Natural killer cell (primary cell): ENCODE data around the gene LRRC43. TPM values are rescaled to one million over a fixed set of nuclear protein-coding genes. Genes with fewer than 3 reads are reported as not detected.

Experiments
- ATAC-seq, 3 donors: fragments of 150-1000 bp in 2 of 3; fragments of 200-7000 bp in 1 of 3; cut with Tn5 transposase; 1 replicate in 1 of 3; 2 replicates in 2 of 3; pipeline ENCODE4 v1.10.0; 2021; ENCODE audit warnings: mild to moderate bottlenecking in 2 of 3, moderate library complexity in 2 of 3
- DNase-seq, 2 donors: peaks; one replicate each; pipeline versions ENCODE4 v3.0.0 to v3.0.0-alpha.2; 2013 to 2021; ENCODE audit warnings: mixed read lengths in 1 of 2
- H3K27ac ChIP-seq: one replicate; pipeline ENCODE4 v1.5.1; 2013; ENCODE audit warnings: mild to moderate bottlenecking, low read length
- H3K27me3 ChIP-seq: one replicate; pipeline ENCODE4 v1.6.1; 2013; ENCODE audit warnings: low read length; ENCODE audit not compliant: control insufficient read depth, insufficient read depth
- H3K36me3 ChIP-seq: one replicate; pipeline ENCODE4 v1.6.1; 2013; ENCODE audit warnings: low read length; ENCODE audit not compliant: control insufficient read depth, insufficient read depth
- H3K4me1 ChIP-seq: one replicate; pipeline ENCODE4 v1.6.1; 2013; ENCODE audit warnings: low read length; ENCODE audit not compliant: control insufficient read depth, insufficient read depth
- H3K4me3 ChIP-seq: one replicate; pipeline ENCODE4 v1.5.1; 2013; ENCODE audit warnings: low read length
- H3K9me3 ChIP-seq: one replicate; pipeline ENCODE4 v1.6.1; 2013; ENCODE audit warnings: low read length; ENCODE audit not compliant: control insufficient read depth, insufficient read depth
- H3K27ac Mint-ChIP-seq, 2 donors: one replicate each; pipeline ENCODE4 v1.8.0; 2022; ENCODE audit warnings: mild to moderate bottlenecking in 2 of 2, mixed read lengths in 2 of 2, moderate library complexity in 1 of 2
- H3K27me3 Mint-ChIP-seq, 2 donors: one replicate each; pipeline ENCODE4 v1.8.0; 2022; ENCODE audit warnings: low read depth in 2 of 2, mixed read lengths in 2 of 2
- H3K36me3 Mint-ChIP-seq: one replicate; pipeline ENCODE4 v1.8.0; 2022; ENCODE audit warnings: mixed read lengths
- H3K4me1 Mint-ChIP-seq, 2 donors: one replicate each; pipeline ENCODE4 v1.8.0; 2022; ENCODE audit warnings: mixed read lengths in 2 of 2
- H3K4me3 Mint-ChIP-seq: one replicate; pipeline ENCODE4 v1.8.0; 2022; ENCODE audit warnings: mild to moderate bottlenecking, moderate library complexity, mixed read lengths
- H3K9me3 Mint-ChIP-seq, 2 donors: one replicate each; pipeline ENCODE4 v1.8.0; 2022; ENCODE audit warnings: mixed read lengths in 2 of 2
- WGBS: methylation state at CpG from one replicate; pipeline ENCODE4 v1.1.7; 2013; ENCODE audit warnings: missing lambda C conversion rate; ENCODE audit not compliant: insufficient coverage; 5-methylcytosine and 5-hydroxymethylcytosine counted together
- intact Hi-C: fragments of 100-400 bp; cut with micrococcal nuclease; formaldehyde crosslinking; loops from one replicate; pipeline ENCODE4 v1.14.2; 2022
- total RNA-seq, 4 donors: library from RNA; stranded (reverse); fragments of 120-200 nt in 1 of 4; gene quantifications; one replicate each; pipeline versions ENCODE4 v1.2.3 to v1.2.4, GENCODE V29; 2013 to 2022
- TF ChIP-seq, protein P1 (sequence below): fragments of 200-600 bp; IDR thresholded peaks from one replicate; pipeline ENCODE4 v1.8.0; 2022; ENCODE audit warnings: antibody characterized with exemption

The LRRC43 gene
- total RNA-seq, 3 donors from 2014 or later (not counting 1 experiment from before 2014, with no cell fraction given): 5.0 to 18.5 (median 8.5) TPM

DNA sequence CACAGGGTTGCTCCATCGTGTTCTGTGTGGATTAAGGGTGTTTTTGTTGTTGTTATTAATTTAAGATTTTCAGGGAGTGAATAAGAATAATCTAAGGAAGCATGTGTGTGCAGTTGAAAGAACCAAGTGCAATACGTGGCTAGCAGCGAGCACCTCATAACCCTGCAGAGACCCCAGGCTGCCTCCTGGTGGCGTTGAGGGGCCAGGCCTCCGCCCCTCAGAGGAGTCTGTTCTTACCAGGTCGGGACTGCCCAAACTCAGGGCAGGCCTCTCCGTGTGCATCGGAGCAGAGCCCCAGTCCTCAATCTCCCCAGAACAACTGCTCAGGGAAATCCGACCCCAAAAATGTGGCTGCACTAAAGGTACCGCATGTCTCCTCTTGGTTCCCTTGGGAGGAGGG, 45.7 kb upstream of the LRRC43 start:
- no peak overlapping the region for H3K4me3 Mint-ChIP-seq
- Histone ChIP-seq H3K36me3 (peaks cover 56% of the 10 kb centered on the region), H3K4me3 (no peak overlapping the region), H3K4me1 (no peaks in the 10 kb centered on the region), H3K27me3 (no peaks in the 10 kb centered on the region), H3K27ac (no peak overlapping the region), H3K9me3 (no peaks in the 10 kb centered on the region)
- H3K4me1 Mint-ChIP-seq: peaks cover 0 to 6% of the 10 kb centered on the region in 2 donors
- H3K27me3 Mint-ChIP-seq: no peaks in the 10 kb centered on the region
- no peak overlapping the region for H3K27ac Mint-ChIP-seq
- H3K36me3 Mint-ChIP-seq: no peaks in the 10 kb centered on the region
- DNase-seq (no peak), ATAC-seq (no peak)
- WGBS: 96% methylated on average over 10 of the region's 10 CpGs
- intact Hi-C loops: no loop called here
- no peaks in the 10 kb centered on the region for H3K9me3 Mint-ChIP-seq
- TF ChIP-seq, protein P1, sequence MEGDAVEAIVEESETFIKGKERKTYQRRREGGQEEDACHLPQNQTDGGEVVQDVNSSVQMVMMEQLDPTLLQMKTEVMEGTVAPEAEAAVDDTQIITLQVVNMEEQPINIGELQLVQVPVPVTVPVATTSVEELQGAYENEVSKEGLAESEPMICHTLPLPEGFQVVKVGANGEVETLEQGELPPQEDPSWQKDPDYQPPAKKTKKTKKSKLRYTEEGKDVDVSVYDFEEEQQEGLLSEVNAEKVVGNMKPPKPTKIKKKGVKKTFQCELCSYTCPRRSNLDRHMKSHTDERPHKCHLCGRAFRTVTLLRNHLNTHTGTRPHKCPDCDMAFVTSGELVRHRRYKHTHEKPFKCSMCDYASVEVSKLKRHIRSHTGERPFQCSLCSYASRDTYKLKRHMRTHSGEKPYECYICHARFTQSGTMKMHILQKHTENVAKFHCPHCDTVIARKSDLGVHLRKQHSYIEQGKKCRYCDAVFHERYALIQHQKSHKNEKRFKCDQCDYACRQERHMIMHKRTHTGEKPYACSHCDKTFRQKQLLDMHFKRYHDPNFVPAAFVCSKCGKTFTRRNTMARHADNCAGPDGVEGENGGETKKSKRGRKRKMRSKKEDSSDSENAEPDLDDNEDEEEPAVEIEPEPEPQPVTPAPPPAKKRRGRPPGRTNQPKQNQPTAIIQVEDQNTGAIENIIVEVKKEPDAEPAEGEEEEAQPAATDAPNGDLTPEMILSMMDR: no peak

DNA sequence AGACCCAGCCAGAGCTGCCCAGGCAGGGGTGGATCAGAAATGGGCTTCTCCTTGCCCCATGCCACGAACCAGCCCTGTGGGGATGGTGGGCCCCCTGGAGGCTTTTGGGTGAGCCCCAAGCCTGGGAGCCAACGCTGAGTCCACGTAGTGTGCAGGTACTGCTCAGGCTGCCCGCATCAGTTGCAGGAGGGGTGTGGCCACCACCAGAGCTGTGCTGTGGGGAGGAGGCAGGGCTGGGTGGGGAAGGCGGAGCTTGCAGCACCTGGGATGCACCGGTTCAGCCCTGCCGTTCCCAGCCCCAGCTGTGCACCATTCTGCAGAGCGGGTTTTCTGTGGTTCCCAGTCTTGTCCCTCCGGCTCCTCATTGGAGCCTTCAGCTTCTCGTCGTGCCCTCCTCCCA, 45.2 kb upstream of the LRRC43 start:
- intact Hi-C loops: no loop called here
- no peaks in the 10 kb centered on the region for H3K36me3 Mint-ChIP-seq
- DNase-seq (no peak), ATAC-seq (peak in 1 of 3 donors; percentile 14)
- H3K4me1 Mint-ChIP-seq: peaks cover 0 to 6% of the 10 kb centered on the region in 2 donors
- TF ChIP-seq, protein P1: no peak
- no peaks in the 10 kb centered on the region for H3K27me3 ChIP-seq
- no peak overlapping the region for H3K4me3 ChIP-seq
- H3K4me1 ChIP-seq: no peaks in the 10 kb centered on the region
- H3K9me3 ChIP-seq: no peaks in the 10 kb centered on the region
- H3K27ac ChIP-seq: no peak overlapping the region
- no peaks in the 10 kb centered on the region for H3K27me3 Mint-ChIP-seq
- H3K4me3 Mint-ChIP-seq: no peak overlapping the region
- 88% methylated on average over 11 of the region's 11 CpGs for WGBS
- no peaks in the 10 kb centered on the region for H3K9me3 Mint-ChIP-seq
- H3K27ac Mint-ChIP-seq: no peak overlapping the region
- H3K36me3 ChIP-seq: peaks cover 56% of the 10 kb centered on the region

DNA sequence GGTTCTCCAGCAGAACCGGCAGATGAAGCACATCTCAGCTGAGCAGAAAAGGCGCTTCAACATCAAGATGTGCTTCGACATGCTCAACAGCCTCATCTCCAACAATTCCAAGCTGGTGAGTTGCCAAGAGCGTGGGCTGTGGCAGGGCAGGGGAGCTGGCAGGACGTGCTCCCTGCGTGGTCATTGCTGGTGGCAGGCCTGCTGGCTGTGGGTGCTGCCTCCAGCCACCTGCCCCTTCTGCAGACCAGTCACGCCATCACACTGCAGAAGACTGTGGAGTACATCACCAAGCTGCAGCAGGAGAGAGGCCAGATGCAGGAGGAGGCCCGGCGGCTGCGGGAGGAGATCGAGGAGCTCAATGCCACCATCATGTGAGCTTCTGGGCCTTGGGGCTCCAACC, 44.7 kb upstream of the LRRC43 start:
- Histone ChIP-seq H3K9me3 (no peaks in the 10 kb centered on the region), H3K4me1 (no peaks in the 10 kb centered on the region), H3K27me3 (no peaks in the 10 kb centered on the region), H3K27ac (no peak overlapping the region), H3K4me3 (no peak overlapping the region), H3K36me3 (peaks cover 56% of the 10 kb centered on the region)
- DNase-seq (no peak), ATAC-seq (no peak)
- 97% methylated on average over 11 of the region's 11 CpGs for WGBS
- Mint-ChIP-seq H3K36me3 (no peaks in the 10 kb centered on the region), H3K9me3 (no peaks in the 10 kb centered on the region), H3K4me3 (no peak overlapping the region), H3K4me1 (peaks cover 0 to 6% of the 10 kb centered on the region in 2 donors), H3K27me3 (no peaks in the 10 kb centered on the region), H3K27ac (no peak overlapping the region)
- TF ChIP-seq, protein P1: no peak
- intact Hi-C loops: no loop called here

DNA sequence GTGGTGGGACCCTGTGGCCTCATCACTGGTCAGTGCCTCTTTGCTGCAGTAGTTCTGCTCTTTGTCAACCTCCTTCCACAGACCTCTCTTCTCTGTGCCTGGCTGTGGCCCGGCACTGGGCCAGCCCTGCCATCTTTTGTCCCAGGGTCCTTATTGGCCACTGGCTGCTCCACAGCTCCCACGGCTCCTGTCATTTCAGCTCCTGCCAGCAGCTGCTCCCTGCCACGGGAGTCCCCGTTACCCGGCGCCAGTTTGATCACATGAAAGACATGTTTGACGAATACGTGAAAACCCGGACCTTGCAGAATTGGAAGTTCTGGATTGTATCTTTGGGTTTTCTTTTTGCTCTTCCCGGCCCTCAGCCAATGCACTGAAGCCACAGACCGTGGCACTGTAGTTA, 44.3 kb upstream of the LRRC43 start:
- no peaks in the 10 kb centered on the region for H3K36me3 Mint-ChIP-seq
- no peak for DNase-seq
- H3K27ac ChIP-seq: no peak overlapping the region
- peaks cover 0 to 3% of the 10 kb centered on the region in 2 donors for H3K4me1 Mint-ChIP-seq
- H3K4me3 ChIP-seq: no peak overlapping the region
- no peaks in the 10 kb centered on the region for H3K27me3 Mint-ChIP-seq
- H3K36me3 ChIP-seq: peaks cover 57% of the 10 kb centered on the region
- H3K4me1 ChIP-seq: no peaks in the 10 kb centered on the region
- H3K9me3 Mint-ChIP-seq: no peaks in the 10 kb centered on the region
- TF ChIP-seq, protein P1: no peak
- no peaks in the 10 kb centered on the region for H3K27me3 ChIP-seq
- no peaks in the 10 kb centered on the region for H3K9me3 ChIP-seq
- no peak overlapping the region for H3K27ac Mint-ChIP-seq
- ATAC-seq: no peak
- intact Hi-C loops: no loop called here
- H3K4me3 Mint-ChIP-seq: no peak overlapping the region
- WGBS: 96% methylated on average over 11 of the region's 11 CpGs
